Stimulated activated naive B cell treated with anti-CD40 and anti-IgM and Interleukin-4, amounts not matched to agents 10 μg/mL and 1 μg/mL and 100 μg/mL, for 72 hours (primary cell): ENCODE measurements around the gene ABCA4.
A peak's percentile ranks its signal among the peaks of the same experiment; 100 is the strongest.

Experiments used
- ATAC-seq, 2 donors: fragments of 150-1000 bp; cut with Tn5 transposase; replicated peaks; 2 replicates each; pipeline ENCODE4 v1.10.0; 2021; ENCODE audit warnings: moderate library complexity in 1 of 2
- DNase-seq: peaks from one replicate; pipeline ENCODE4 v3.0.0; 2021
- H3K27ac Mint-ChIP-seq: one replicate; pipeline ENCODE4 v1.8.0; 2022; ENCODE audit warnings: mild to moderate bottlenecking, mixed read lengths
- H3K27me3 Mint-ChIP-seq, 2 donors: one replicate each; pipeline ENCODE4 v1.8.0; 2022; ENCODE audit warnings: mixed read lengths in 2 of 2
- H3K36me3 Mint-ChIP-seq, 2 donors: one replicate each; pipeline ENCODE4 v1.8.0; 2022; ENCODE audit warnings: mixed read lengths in 2 of 2, mild to moderate bottlenecking in 1 of 2
- H3K4me1 Mint-ChIP-seq, 2 donors: one replicate each; pipeline ENCODE4 v1.8.0; 2022; ENCODE audit warnings: mixed read lengths in 2 of 2, mild to moderate bottlenecking in 1 of 2
- H3K4me3 Mint-ChIP-seq, 2 donors: one replicate each; pipeline ENCODE4 v1.8.0; 2022; ENCODE audit warnings: mild to moderate bottlenecking in 2 of 2, mixed read lengths in 2 of 2, moderate library complexity in 1 of 2
- H3K9me3 Mint-ChIP-seq, 2 donors: one replicate each; pipeline ENCODE4 v1.8.0; 2022; ENCODE audit warnings: mixed read lengths in 2 of 2, mild to moderate bottlenecking in 1 of 2

ABCA4 gene

DNA sequence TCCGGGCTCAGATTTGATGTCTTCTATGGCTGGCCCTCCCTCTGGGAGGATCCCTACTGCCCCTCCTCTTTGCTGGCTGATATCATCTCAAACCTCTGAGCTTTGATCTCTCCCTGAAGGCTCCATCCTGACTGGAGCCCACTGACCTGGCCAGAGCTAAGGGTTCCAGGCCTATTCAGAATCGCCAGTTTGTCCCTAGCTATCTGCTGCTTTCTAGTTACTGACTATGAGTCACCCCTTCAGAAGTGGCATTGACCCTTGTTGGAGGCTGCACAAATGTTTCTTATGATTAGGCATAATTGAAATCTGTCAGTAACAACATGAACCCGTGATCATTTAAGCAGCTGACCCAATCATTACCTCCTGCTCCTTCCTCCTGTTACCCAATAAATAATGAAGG lies 87.1 kb downstream of the ABCA4 start:
- Mint-ChIP-seq H3K9me3 (no peaks in the 10 kb centered on the region), H3K4me1 (peaks cover 7 to 8% of the 10 kb centered on the region in 2 donors), H3K27ac (no peak overlapping the region), H3K36me3 (no peaks in the 10 kb centered on the region), H3K4me3 (no peak overlapping the region), H3K27me3 (peaks cover 13 to 30% of the 10 kb centered on the region in 2 donors)
- ATAC-seq (no peak), DNase-seq (no peak)

DNA sequence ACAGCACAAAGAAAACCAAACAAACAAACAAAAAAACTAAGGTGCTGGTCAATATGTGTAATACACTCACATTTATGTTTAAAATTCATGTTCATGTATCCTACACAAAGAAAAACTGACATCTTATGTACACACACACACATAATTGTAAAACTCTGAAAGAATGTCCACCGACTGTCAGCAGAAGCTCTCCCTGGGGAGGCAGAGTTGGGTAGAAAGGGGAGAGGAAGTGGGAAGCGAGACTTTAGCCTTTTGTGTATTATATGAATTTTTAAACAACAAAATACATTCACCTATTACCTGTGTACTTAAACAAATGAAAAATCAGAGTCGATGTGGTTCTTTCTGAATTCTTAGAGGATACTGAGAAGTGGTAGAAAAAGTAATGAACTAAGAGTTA lies 88.3 kb downstream of the ABCA4 start:
- DNase-seq (no peak), ATAC-seq (peak; percentile 33 to 57)
- no peak overlapping the region for H3K4me3 Mint-ChIP-seq
- no peak overlapping the region for H3K27ac Mint-ChIP-seq
- no peaks in the 10 kb centered on the region for H3K9me3 Mint-ChIP-seq
- H3K36me3 Mint-ChIP-seq = no peaks in the 10 kb centered on the region
- H3K27me3 Mint-ChIP-seq = peaks cover 12 to 25% of the 10 kb centered on the region in 2 donors
- H3K4me1 Mint-ChIP-seq = peaks cover 7 to 8% of the 10 kb centered on the region in 2 donors

DNA sequence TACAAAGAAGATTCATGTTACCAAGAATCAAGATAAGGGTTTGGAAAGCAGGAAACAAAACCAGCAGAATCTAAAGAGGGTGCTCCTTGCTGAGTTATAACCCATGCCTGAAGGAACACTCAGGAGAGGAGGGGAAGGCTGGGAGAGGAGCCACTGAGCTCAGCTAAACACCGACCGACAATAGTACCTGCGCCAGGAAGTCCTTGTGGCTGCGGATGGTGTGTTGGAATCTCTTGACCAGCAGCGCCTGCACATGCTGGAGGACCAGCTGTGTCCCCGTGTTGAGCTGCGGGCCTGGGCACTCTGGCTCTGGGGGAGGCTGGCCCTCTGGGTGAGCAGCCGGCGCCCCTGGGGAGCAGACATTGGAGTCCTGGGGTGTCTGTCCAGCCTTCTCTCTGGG lies 89.4 kb downstream of the ABCA4 start:
- ATAC-seq = no peak
- Mint-ChIP-seq H3K4me3 (no peak overlapping the region), H3K4me1 (peaks cover 8 to 14% of the 10 kb centered on the region in 2 donors), H3K36me3 (no peaks in the 10 kb centered on the region), H3K27ac (no peak overlapping the region), H3K9me3 (no peaks in the 10 kb centered on the region), H3K27me3 (peaks cover 5 to 18% of the 10 kb centered on the region in 2 donors)
- DNase-seq = no peak

DNA sequence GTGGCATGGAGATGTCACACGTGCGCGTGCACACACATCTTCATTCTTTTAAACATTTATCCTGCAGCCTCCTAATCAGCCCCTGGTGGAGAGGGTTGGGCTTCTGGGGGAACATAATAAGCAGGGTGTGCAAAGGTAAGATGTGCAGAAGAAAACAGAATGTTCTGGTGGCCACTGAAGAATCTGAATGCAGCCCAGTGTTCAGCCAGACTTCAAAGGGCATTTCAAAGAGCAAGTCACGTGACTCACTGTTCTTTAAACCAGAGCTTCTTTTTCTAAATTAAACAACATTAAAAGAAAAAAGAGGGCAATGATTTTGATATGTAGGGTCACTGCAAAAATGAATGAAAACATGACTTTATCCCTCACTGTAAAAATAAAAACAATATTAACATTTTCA lies 89.8 kb downstream of the ABCA4 start:
- peaks cover 8 to 14% of the 10 kb centered on the region in 2 donors for H3K4me1 Mint-ChIP-seq
- no peaks in the 10 kb centered on the region for H3K9me3 Mint-ChIP-seq
- H3K4me3 Mint-ChIP-seq = no peak overlapping the region
- ATAC-seq (no peak), DNase-seq (no peak)
- no peaks in the 10 kb centered on the region for H3K36me3 Mint-ChIP-seq
- peaks cover 5 to 18% of the 10 kb centered on the region in 2 donors for H3K27me3 Mint-ChIP-seq
- no peak overlapping the region for H3K27ac Mint-ChIP-seq

DNA sequence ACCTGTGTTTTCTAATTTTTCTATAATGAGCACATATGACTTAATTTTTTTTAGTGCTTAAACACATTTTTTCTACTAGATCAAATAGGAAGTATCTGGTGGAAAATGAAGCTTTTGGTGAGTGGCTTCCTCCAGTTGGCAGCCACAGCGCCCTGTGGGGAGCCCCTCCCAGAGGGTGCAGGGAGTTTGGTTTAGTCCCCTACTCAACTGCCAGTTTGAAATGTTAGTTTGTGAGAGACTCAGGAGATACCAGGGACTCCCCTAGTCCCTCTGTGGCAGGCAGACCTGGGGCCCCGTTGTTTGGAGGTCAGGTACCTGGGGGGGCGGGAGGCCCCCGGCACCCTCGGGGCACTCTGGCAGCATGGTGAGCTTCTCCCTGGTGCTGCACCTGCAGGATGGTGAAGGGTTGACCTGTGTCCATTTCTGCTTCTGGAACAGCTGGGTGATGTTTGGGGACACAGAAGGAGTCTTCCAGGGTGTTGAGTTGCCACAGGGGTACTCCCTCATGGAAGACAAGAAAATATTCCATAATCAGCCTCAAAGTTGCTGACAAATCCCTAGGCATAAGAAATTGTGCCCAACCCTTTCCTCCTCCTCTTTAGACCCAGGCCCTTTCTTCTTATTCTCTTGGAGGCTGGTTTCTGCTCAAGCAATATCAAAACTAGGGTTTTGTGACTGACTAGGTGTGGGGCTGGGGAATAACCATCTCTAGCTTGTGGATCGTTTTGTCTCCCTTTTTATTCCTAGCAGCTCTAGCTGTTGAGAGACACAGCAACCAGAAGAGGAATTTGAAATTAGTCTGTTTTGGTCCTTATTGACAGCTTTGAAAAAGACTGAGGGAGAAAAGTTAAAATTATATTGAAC lies 91.6 kb downstream of the ABCA4 start:
- no peak overlapping the region for H3K27ac Mint-ChIP-seq
- H3K4me3 Mint-ChIP-seq = no peak overlapping the region
- H3K36me3 Mint-ChIP-seq = no peaks in the 10 kb centered on the region
- peaks cover 13 to 18% of the 10 kb centered on the region in 2 donors for H3K27me3 Mint-ChIP-seq
- no peaks in the 10 kb centered on the region for H3K9me3 Mint-ChIP-seq
- no peak for ATAC-seq
- DNase-seq = no peak
- peaks cover 8 to 14% of the 10 kb centered on the region in 2 donors for H3K4me1 Mint-ChIP-seq

DNA sequence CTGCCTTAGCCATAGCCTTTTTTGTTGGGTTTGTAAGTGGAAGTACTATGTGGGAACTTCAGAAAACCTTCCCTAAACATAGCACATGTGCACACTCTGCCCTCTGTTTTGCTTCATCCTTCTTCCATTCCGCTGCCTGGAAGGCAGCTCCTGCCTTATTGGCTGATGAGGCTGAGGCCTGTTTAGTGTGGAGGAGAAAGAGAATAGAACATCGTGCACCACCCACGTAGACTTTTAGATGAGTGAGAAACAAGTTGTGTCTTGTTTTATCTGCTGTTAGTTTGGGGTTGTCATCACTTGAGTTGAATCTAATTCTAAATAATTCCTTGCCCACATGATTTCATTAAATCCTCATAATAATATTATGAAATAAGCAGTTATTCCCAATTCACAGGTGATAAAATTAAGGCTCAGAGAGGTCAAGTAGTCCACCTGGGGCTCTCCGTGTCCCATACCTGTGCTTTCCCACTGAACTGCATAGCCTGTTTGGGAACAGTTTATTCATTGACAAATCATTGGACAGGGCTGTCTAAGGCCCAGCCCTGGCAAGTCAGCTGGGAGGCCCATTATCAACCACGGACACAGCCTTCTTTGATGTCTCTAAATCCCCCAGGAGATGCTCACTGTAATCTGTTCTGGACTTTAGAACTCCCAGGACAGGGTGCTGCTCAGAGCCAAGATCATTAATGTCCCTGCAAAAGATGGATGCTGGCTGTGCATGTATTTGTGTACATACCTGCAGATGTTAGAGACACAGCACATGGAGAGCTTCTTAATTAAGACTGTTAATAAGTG lies 93.0 kb downstream of the ABCA4 start:
- ATAC-seq (no peak), DNase-seq (no peak)
- Mint-ChIP-seq H3K9me3 (no peaks in the 10 kb centered on the region), H3K4me1 (peaks cover 7 to 12% of the 10 kb centered on the region in 2 donors), H3K27me3 (peaks cover 11 to 13% of the 10 kb centered on the region in 2 donors), H3K4me3 (no peak overlapping the region), H3K36me3 (no peaks in the 10 kb centered on the region), H3K27ac (no peak overlapping the region)

GRCh38 chr1:94026619-94027380 lies 94.1 kb downstream of the ABCA4 start:
- Mint-ChIP-seq H3K27me3 (peaks cover 18 to 20% of the 10 kb centered on the region in 2 donors), H3K9me3 (no peaks in the 10 kb centered on the region), H3K4me3 (no peak overlapping the region), H3K4me1 (peaks cover 3 to 6% of the 10 kb centered on the region in 2 donors), H3K36me3 (no peaks in the 10 kb centered on the region), H3K27ac (no peak overlapping the region)
- ATAC-seq (no peak), DNase-seq (no peak)

DNA sequence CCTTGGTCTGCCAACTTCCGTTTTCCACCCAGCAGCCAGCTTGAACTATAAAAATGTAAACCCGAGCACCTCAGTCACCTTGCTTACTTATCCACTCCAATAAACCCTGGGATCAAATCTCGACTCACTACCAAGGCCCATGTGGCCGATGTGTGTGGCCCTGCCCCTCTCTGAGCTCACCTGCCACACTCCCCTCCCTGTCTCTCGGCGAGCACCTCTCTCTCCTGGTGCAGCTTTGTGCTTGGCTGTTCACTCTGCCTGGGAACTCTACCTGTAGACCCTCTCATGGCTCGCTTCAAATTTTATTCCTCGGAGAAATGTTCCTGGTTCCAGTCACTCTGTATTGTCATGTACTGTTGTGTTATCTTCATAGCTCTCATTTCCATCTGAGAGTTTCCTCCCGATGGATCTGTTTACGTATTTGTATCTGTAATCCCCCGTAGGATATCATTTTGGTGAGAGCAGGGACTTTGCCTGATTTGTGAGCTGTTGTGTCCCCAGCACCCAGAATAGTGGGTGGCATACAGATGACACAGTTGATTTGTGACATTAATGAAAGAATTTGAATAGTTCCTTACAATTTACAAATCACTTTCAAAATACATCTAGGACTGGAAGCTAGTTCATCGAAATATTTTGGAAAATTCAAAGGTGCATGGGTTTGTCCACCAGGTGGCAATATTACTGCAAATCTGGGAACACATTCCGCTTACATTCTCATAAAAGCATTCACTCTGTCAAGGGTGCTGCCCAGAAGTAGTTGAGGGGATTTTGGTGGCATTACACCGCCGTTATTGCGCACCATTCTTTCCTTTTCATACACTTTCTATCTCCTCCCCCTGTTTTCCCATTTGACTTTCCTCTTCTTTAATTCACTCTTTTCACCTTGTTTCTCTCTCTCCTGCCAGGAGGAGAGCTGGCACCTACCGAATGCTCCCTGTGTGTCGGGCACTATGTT lies 95.3 kb downstream of the ABCA4 start:
- no peaks in the 10 kb centered on the region for H3K9me3 Mint-ChIP-seq
- no peak overlapping the region for H3K4me3 Mint-ChIP-seq
- peaks cover 14 to 17% of the 10 kb centered on the region in 2 donors for H3K27me3 Mint-ChIP-seq
- H3K4me1 Mint-ChIP-seq = peaks cover 3 to 6% of the 10 kb centered on the region in 2 donors
- no peak overlapping the region for H3K27ac Mint-ChIP-seq
- ATAC-seq (peak in 1 of 2 donors; percentile 42), DNase-seq (no peak)
- no peaks in the 10 kb centered on the region for H3K36me3 Mint-ChIP-seq

- DNase-seq (no peak), ATAC-seq (no peak)
- Mint-ChIP-seq H3K4me3 (no peak overlapping the region), H3K36me3 (no peaks in the 10 kb centered on the region), H3K9me3 (no peaks in the 10 kb centered on the region), H3K27ac (no peak overlapping the region), H3K4me1 (peaks cover 3 to 6% of the 10 kb centered on the region in 2 donors), H3K27me3 (peaks cover 13 to 15% of the 10 kb centered on the region in 2 donors)
These were observed 96.7 kb downstream of the ABCA4 start for GRCh38 chr1:94024104-94024792.

GRCh38 chr1:94022471-94023189 lies 98.3 kb downstream of the ABCA4 start:
- DNase-seq (no peak), ATAC-seq (no peak)
- no peaks in the 10 kb centered on the region for H3K36me3 Mint-ChIP-seq
- peaks cover 3 to 6% of the 10 kb centered on the region in 2 donors for H3K4me1 Mint-ChIP-seq
- H3K27ac Mint-ChIP-seq = no peak overlapping the region
- H3K4me3 Mint-ChIP-seq = no peak overlapping the region
- H3K27me3 Mint-ChIP-seq = peaks cover 13 to 15% of the 10 kb centered on the region in 2 donors
- H3K9me3 Mint-ChIP-seq = no peaks in the 10 kb centered on the region

DNA sequence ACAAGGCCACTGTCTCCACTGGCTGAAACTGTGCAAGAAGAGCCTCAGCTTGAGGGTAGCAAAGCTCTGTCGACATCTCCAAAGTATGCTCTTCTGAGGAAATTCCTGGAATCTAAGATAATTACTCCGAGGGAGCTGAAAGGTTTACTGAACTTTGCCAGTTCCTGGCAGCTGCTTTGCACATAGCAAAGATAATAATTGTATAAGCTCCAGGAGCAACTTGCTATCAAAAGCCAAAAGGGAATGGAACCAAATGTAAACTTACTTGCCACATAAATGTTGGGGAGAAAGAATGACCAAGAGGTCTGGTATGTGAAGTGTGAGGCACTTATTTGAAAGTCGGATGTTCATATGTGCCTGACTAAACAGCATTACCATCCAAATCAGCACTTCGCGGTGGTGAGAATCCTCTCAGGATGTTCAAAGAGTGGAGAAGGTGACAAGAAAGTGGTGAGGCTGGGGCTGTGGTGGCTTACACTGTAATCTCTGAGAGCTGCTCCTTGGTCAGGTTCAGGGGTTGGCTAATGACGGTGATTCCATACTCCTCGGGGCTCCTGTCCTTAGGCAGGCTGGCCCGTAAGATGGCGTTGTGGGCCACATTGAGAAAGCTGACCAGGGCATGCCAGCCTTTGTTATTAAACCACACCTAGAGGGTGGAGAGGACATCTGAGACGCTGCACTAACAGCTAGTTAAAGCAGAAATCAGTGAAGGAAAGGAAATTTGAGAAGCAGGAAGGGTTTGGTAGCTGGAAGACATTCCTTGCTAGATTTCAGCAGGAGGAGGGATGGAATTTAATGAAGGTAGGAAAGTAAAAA lies 100.0 kb downstream of the ABCA4 start:
- Mint-ChIP-seq H3K9me3 (no peaks in the 10 kb centered on the region), H3K27ac (no peak overlapping the region), H3K4me3 (no peak overlapping the region), H3K27me3 (peaks cover 15 to 19% of the 10 kb centered on the region in 2 donors), H3K36me3 (no peaks in the 10 kb centered on the region), H3K4me1 (peaks cover 0 to 2% of the 10 kb centered on the region in 2 donors)
- no peak for ATAC-seq
- DNase-seq = no peak

DNA sequence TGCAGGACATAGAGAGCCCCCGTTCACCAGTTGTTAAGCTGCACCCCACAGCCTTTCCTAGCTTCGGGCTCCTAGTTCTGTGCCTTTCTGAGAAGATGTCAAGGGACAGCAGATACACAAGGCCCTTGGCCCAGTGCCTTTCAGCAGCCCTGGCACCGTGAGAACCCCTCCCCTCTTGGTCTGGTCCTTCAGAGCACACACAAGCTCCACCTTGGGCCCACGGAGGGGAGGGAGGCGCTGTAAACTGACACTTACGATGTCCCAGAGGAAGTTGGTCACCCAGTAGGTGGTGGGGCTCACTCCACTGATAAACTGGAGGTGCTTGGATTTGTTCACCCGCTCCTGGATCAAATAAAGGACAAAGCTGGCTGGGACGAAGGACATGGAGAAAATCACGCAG lies 101.6 kb downstream of the ABCA4 start:
- H3K27ac Mint-ChIP-seq = no peak overlapping the region
- no peak for ATAC-seq
- no peak overlapping the region for H3K4me3 Mint-ChIP-seq

More for the DNA sequence above, 101.6 kb downstream of the ABCA4 start:
- Mint-ChIP-seq H3K27me3 (peaks cover 7 to 15% of the 10 kb centered on the region in 2 donors), H3K4me1 (peaks cover 0 to 2% of the 10 kb centered on the region in 2 donors), H3K36me3 (no peaks in the 10 kb centered on the region), H3K9me3 (no peaks in the 10 kb centered on the region)
- no peak for DNase-seq
